Measurements from ENCODE around the gene CD82. TPM values are rescaled to one million over a fixed set of nuclear protein-coding genes. Genes with fewer than 3 reads are reported as not detected.

Gene CD82
- total RNA-seq, 1 experiment from 2014 or later = 8.2 TPM

DNA sequence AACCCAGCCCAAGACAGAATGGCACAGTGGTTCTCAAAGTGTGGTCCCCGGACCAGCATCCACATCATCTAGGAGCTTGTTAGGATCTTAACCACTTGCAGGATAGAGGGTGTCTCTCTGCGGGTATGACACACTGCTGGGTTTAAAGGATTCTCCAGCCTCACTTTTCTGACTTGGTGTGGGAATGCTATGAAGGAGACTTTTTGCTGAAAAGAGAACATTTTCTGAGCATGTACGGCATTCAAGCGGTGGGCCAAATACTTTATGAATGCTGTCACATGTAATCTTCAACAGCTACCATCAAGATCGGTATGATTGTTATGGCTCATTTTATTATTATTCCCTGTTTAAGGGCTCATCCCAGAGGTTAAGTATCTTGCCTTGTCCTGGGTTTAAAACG lies 1.8 kb upstream of the CD82 start:
- no TSS peak for BruUV-seq (replicated peaks)
- Histone ChIP-seq H3K27me3 (replicated peaks; ENCODE audit: insufficient read depth, low read depth, low read length, poor library complexity) (no peaks in the 10 kb centered on the region), H3K4me1 (ENCODE audit: insufficient read depth, low read length, poor library complexity, severe bottlenecking) (peaks cover 28% of the 10 kb centered on the region), H3K9me3 (ENCODE audit: low read depth, low read length, poor library complexity, severe bottlenecking) (no peaks in the 10 kb centered on the region), H3K4me3 (ENCODE audit: low read depth, low read length, poor library complexity, severe bottlenecking) (no peak overlapping the region), H3K27ac (ENCODE audit: low read depth, low read length, poor library complexity, severe bottlenecking) (peak overlapping the region; percentile 86), H3K36me3 (ENCODE audit: insufficient read depth, low read length, poor library complexity, severe bottlenecking) (no peaks in the 10 kb centered on the region)
- no peak for DNase-seq (ENCODE audit: low spot score)
- intact Hi-C loops (cut with micrococcal nuclease; ENCODE audit: unreplicated experiment) = loop anchor here (2.0 kb wide), 1 partner anchor 53 kb away; no protein-coding TSS in a partner anchor
- CTCF ChIA-PET = interaction anchor here (2.3 kb wide), 1 partner anchor 53 kb away, joined by 17 read pairs; no protein-coding TSS in a partner anchor
- POLR2A ChIA-PET (ENCODE audit: low non-redundant PET) = no interaction called here
- TF ChIP-seq, protein P1, sequence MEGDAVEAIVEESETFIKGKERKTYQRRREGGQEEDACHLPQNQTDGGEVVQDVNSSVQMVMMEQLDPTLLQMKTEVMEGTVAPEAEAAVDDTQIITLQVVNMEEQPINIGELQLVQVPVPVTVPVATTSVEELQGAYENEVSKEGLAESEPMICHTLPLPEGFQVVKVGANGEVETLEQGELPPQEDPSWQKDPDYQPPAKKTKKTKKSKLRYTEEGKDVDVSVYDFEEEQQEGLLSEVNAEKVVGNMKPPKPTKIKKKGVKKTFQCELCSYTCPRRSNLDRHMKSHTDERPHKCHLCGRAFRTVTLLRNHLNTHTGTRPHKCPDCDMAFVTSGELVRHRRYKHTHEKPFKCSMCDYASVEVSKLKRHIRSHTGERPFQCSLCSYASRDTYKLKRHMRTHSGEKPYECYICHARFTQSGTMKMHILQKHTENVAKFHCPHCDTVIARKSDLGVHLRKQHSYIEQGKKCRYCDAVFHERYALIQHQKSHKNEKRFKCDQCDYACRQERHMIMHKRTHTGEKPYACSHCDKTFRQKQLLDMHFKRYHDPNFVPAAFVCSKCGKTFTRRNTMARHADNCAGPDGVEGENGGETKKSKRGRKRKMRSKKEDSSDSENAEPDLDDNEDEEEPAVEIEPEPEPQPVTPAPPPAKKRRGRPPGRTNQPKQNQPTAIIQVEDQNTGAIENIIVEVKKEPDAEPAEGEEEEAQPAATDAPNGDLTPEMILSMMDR (conservative IDR thresholded peaks at IDR 0.05; ENCODE audit: low read depth, low read length) = no peak
- TF ChIP-seq EZH2 (IDR thresholded peaks at IDR 0.05; ENCODE audit: borderline replicate concordance, low read depth, low read length, poor library complexity, severe bottlenecking) = no peak

GRCh38 chr11:44564166-44564565 lies 1.3 kb upstream of the CD82 start:
- DNase-seq (ENCODE audit: low spot score) = no peak
- no peaks in the 10 kb centered on the region for H3K27me3 ChIP-seq (replicated peaks; ENCODE audit: insufficient read depth, low read depth, low read length, poor library complexity)
- H3K4me1 ChIP-seq (ENCODE audit: insufficient read depth, low read length, poor library complexity, severe bottlenecking) = peaks cover 30% of the 10 kb centered on the region
- H3K27ac ChIP-seq (ENCODE audit: low read depth, low read length, poor library complexity, severe bottlenecking) = peak overlapping the region; percentile 86
- H3K4me3 ChIP-seq (ENCODE audit: low read depth, low read length, poor library complexity, severe bottlenecking) = no peak overlapping the region
- POLR2A ChIA-PET (ENCODE audit: low non-redundant PET) = no interaction called here
- no peak for TF ChIP-seq EZH2 (IDR thresholded peaks at IDR 0.05; ENCODE audit: borderline replicate concordance, low read depth, low read length, poor library complexity, severe bottlenecking)
- TF ChIP-seq, protein P1 (conservative IDR thresholded peaks at IDR 0.05; ENCODE audit: low read depth, low read length) = no peak
- BruUV-seq (replicated peaks) = no TSS peak
- intact Hi-C loops (cut with micrococcal nuclease; ENCODE audit: unreplicated experiment) = loop anchor here (2.0 kb wide), 1 partner anchor 53 kb away; no protein-coding TSS in a partner anchor
- H3K9me3 ChIP-seq (ENCODE audit: low read depth, low read length, poor library complexity, severe bottlenecking) = no peaks in the 10 kb centered on the region
- CTCF ChIA-PET = interaction anchor here (0.5 to 2.3 kb wide), 4 partner anchors 53 to 363 kb away, joined by 3 to 17 read pairs (median 3); no protein-coding TSS in a partner anchor
- H3K36me3 ChIP-seq (ENCODE audit: insufficient read depth, low read length, poor library complexity, severe bottlenecking) = no peaks in the 10 kb centered on the region

DNA sequence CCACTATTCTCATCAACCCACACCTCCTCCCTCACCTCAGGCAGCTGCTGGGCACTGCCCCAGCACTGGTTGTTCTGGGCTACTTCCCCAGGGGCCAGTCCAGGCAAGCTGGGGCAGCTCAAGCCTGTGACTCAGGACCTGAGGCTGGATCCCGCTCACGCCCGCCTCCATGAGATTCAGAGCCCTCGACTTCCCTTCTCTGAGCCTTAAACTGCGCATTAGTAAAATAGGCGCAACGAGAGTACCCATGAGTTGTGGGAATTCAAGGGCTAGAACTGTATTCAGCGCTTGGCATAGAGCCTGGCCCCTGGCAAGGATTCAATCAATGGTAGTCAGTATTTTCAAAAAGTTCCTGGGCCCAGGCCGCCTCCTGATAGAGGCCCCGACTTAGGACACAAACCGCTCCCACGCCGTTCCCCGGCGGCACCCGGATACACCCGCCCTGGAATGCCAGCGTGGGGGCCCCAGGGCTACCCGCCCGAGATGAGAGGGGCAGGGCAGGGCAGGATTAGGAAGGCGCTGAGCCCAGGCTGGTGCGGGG lies 723 bp upstream of the CD82 start:
- Histone ChIP-seq H3K9me3 (ENCODE audit: low read depth, low read length, poor library complexity, severe bottlenecking) (no peaks in the 10 kb centered on the region), H3K4me1 (ENCODE audit: insufficient read depth, low read length, poor library complexity, severe bottlenecking) (peaks cover 26% of the 10 kb centered on the region), H3K27me3 (replicated peaks; ENCODE audit: insufficient read depth, low read depth, low read length, poor library complexity) (no peaks in the 10 kb centered on the region), H3K27ac (ENCODE audit: low read depth, low read length, poor library complexity, severe bottlenecking) (peak overlapping the region; percentile 86), H3K36me3 (ENCODE audit: insufficient read depth, low read length, poor library complexity, severe bottlenecking) (no peaks in the 10 kb centered on the region), H3K4me3 (ENCODE audit: low read depth, low read length, poor library complexity, severe bottlenecking) (peak overlapping the region; percentile 54)
- intact Hi-C loops (cut with micrococcal nuclease; ENCODE audit: unreplicated experiment) = loop anchor here (2.0 kb wide), 1 partner anchor 52 kb away; no protein-coding TSS in a partner anchor
- CTCF ChIA-PET = interaction anchor here (0.5 to 2.3 kb wide), 11 partner anchors 10 to 385 kb away, joined by 3 to 17 read pairs (median 3); no protein-coding TSS in a partner anchor
- no peak for TF ChIP-seq EZH2 (IDR thresholded peaks at IDR 0.05; ENCODE audit: borderline replicate concordance, low read depth, low read length, poor library complexity, severe bottlenecking)
- TF ChIP-seq, protein P1 (conservative IDR thresholded peaks at IDR 0.05; ENCODE audit: low read depth, low read length) = no peak
- DNase-seq (ENCODE audit: low spot score) = no peak
- no TSS peak for BruUV-seq (replicated peaks)
- POLR2A ChIA-PET (ENCODE audit: low non-redundant PET) = interaction anchor here (1.0 kb wide), 1 partner anchor 9 kb away, joined by 5 read pairs; no protein-coding TSS in a partner anchor

All from A673 (cell line).